ENCODE measurements around the gene ARPC1A.
"Not testable (repeated sequence)": the region's sequence is repeated elsewhere in the genome, so short reads cannot be mapped to it uniquely, and the experiment has no call there.

Gene ARPC1A

GRCh38 chr7:99331002-99331401 is 5.3 kb downstream of the ARPC1A start:
- TF ChIP-seq JUND (IDR thresholded peaks at IDR 0.05; ENCODE audit: low read depth) = no peak
- DNase-seq (ENCODE audit: low read depth in 1 of 2, low spot score in 1 of 2) = no peak
- in situ Hi-C loops (cut with HindIII; ENCODE audit: low pct_unique_long_range_greater_than_20kb, low sequenced_read_pairs) = no loop called here

GRCh38 chr7:99339595-99339994 is 13.9 kb downstream of the ARPC1A start:
- DNase-seq (ENCODE audit: low read depth in 1 of 2, low spot score in 1 of 2) = no peak
- in situ Hi-C loops (cut with HindIII; ENCODE audit: low pct_unique_long_range_greater_than_20kb, low sequenced_read_pairs) = no loop called here
- TF ChIP-seq JUND (IDR thresholded peaks at IDR 0.05; ENCODE audit: low read depth) = no peak

- in situ Hi-C loops (cut with HindIII; ENCODE audit: low pct_unique_long_range_greater_than_20kb, low sequenced_read_pairs) = no loop called here
- TF ChIP-seq JUND (IDR thresholded peaks at IDR 0.05; ENCODE audit: low read depth) = no peak
- no peak for DNase-seq (ENCODE audit: low read depth in 1 of 2, low spot score in 1 of 2)
Observed at GRCh38 chr7:99340659-99341058, 15.0 kb downstream of the ARPC1A start.

- no peak for DNase-seq (ENCODE audit: low read depth in 1 of 2, low spot score in 1 of 2)
- in situ Hi-C loops (cut with HindIII; ENCODE audit: low pct_unique_long_range_greater_than_20kb, low sequenced_read_pairs) = no loop called here
- no peak for TF ChIP-seq JUND (IDR thresholded peaks at IDR 0.05; ENCODE audit: low read depth)
Observed at GRCh38 chr7:99344061-99344647, 18.5 kb downstream of the ARPC1A start.

GRCh38 chr7:99350641-99351040 is 24.9 kb downstream of the ARPC1A start:
- in situ Hi-C loops (cut with HindIII; ENCODE audit: low pct_unique_long_range_greater_than_20kb, low sequenced_read_pairs) = not testable (repeated sequence)

GRCh38 chr7:99352247-99352646 is 26.5 kb downstream of the ARPC1A start:
- TF ChIP-seq JUND (IDR thresholded peaks at IDR 0.05; ENCODE audit: low read depth) = no peak
- in situ Hi-C loops (cut with HindIII; ENCODE audit: low pct_unique_long_range_greater_than_20kb, low sequenced_read_pairs) = no loop called here
- no peak for DNase-seq (ENCODE audit: low read depth in 1 of 2, low spot score in 1 of 2)

More at GRCh38 chr7:99350641-99351040, 24.9 kb downstream of the ARPC1A start:
- not testable (repeated sequence) for DNase-seq (ENCODE audit: low read depth in 1 of 2, low spot score in 1 of 2)

GRCh38 chr7:99355098-99355497 is 29.4 kb downstream of the ARPC1A start:
- DNase-seq (ENCODE audit: low read depth in 1 of 2, low spot score in 1 of 2) = no peak
- no peak for TF ChIP-seq JUND (IDR thresholded peaks at IDR 0.05; ENCODE audit: low read depth)
- in situ Hi-C loops (cut with HindIII; ENCODE audit: low pct_unique_long_range_greater_than_20kb, low sequenced_read_pairs) = no loop called here

GRCh38 chr7:99357701-99358490 is 32.2 kb downstream of the ARPC1A start:
- in situ Hi-C loops (cut with HindIII; ENCODE audit: low pct_unique_long_range_greater_than_20kb, low sequenced_read_pairs) = no loop called here
- no peak for TF ChIP-seq JUND (IDR thresholded peaks at IDR 0.05; ENCODE audit: low read depth)
- no peak for DNase-seq (ENCODE audit: low read depth in 1 of 2, low spot score in 1 of 2)

- DNase-seq (ENCODE audit: low read depth in 1 of 2, low spot score in 1 of 2); in situ Hi-C loops (cut with HindIII; ENCODE audit: low pct_unique_long_range_greater_than_20kb, low sequenced_read_pairs): not testable (repeated sequence)
Observed at GRCh38 chr7:99358521-99358920, 32.8 kb downstream of the ARPC1A start.

- in situ Hi-C loops (cut with HindIII; ENCODE audit: low pct_unique_long_range_greater_than_20kb, low sequenced_read_pairs) = no loop called here
- TF ChIP-seq JUND (IDR thresholded peaks at IDR 0.05; ENCODE audit: low read depth) = no peak
Observed at GRCh38 chr7:99359465-99360154, 33.9 kb downstream of the ARPC1A start.

GRCh38 chr7:99362801-99363200 is 37.1 kb downstream of the ARPC1A start:
- no peak for TF ChIP-seq JUND (IDR thresholded peaks at IDR 0.05; ENCODE audit: low read depth)
- in situ Hi-C loops (cut with HindIII; ENCODE audit: low pct_unique_long_range_greater_than_20kb, low sequenced_read_pairs) = no loop called here
- DNase-seq (ENCODE audit: low read depth in 1 of 2, low spot score in 1 of 2) = no peak

More at GRCh38 chr7:99359465-99360154, 33.9 kb downstream of the ARPC1A start:
- DNase-seq (ENCODE audit: low read depth in 1 of 2, low spot score in 1 of 2) = no peak

- DNase-seq (ENCODE audit: low read depth in 1 of 2, low spot score in 1 of 2) = no peak
- in situ Hi-C loops (cut with HindIII; ENCODE audit: low pct_unique_long_range_greater_than_20kb, low sequenced_read_pairs) = no loop called here
- no peak for TF ChIP-seq JUND (IDR thresholded peaks at IDR 0.05; ENCODE audit: low read depth)
Observed at GRCh38 chr7:99363286-99363685, 37.6 kb downstream of the ARPC1A start.
